Testis (tissue), 3 donors: Measurements from ENCODE around the gene GMDS. TPM values are rescaled to one million over a fixed set of nuclear protein-coding genes. Genes with fewer than 3 reads are reported as not detected.

Source experiments
- DNase-seq: peaks from one replicate; pipeline ENCODE4 v3.0.0-alpha.2; 2019
- H3K27ac ChIP-seq, 2 donors: fragments of 200-600 bp; sonication (generic); one replicate each; pipeline ENCODE4 v1.5.1; 2019
- H3K27me3 ChIP-seq: fragments of 200-600 bp; sonication (generic); one replicate; pipeline ENCODE4 v1.5.1; 2019
- H3K36me3 ChIP-seq: fragments of 200-600 bp; sonication (generic); one replicate; pipeline ENCODE4 v1.5.1; 2017; ENCODE audit warnings: low read depth; ENCODE audit errors: missing control alignments
- H3K4me1 ChIP-seq: fragments of 200-600 bp; sonication (generic); one replicate; pipeline ENCODE4 v1.5.1; 2019
- H3K4me3 ChIP-seq, 2 donors: fragments of 200-600 bp; sonication (generic); one replicate each; pipeline ENCODE4 v1.5.1; 2017 to 2019
- H3K9me3 ChIP-seq: fragments of 200-600 bp; sonication (generic); one replicate; pipeline ENCODE4 v1.5.1; 2017
- CTCF ChIP-seq, 3 experiments: fragments of 450-650 bp in 2 of 3; fragments of 200-600 bp in 1 of 3; sonication (generic) in 1 of 3; IDR thresholded peaks; one replicate each; pipeline ENCODE4 v1.5.1; 2016 to 2019; ENCODE audit warnings: antibody characterized with exemption in 3 of 3, mild to moderate bottlenecking in 2 of 3, moderate library complexity in 1 of 3
- POLR2A ChIP-seq: fragments of 450-650 bp; IDR thresholded peaks from one replicate; pipeline ENCODE4 v1.6.1; 2017; ENCODE audit warnings: antibody characterized with exemption, mild to moderate bottlenecking, moderate library complexity
- WGBS, 2 donors: methylation state at CpG; one replicate each; pipeline ENCODE4 v1.1.5; 2018; 5-methylcytosine and 5-hydroxymethylcytosine counted together
- intact Hi-C: fragments of 100-400 bp; cut with DNase I; formaldehyde crosslinking; loops from one replicate; pipeline ENCODE4 v1.15.1; 2023; ENCODE audit warnings: low total_unique reads
- polyA plus RNA-seq: library from polyadenylated mRNA; stranded (reverse); fragments of 350-450 nt; fragmentation: Illumina TruSeq; extraction: RNeasy Lipid Tissue Mini Kit (QIAGEN cat#74804); gene quantifications from one replicate; pipeline ENCODE4 v1.2.3, GENCODE V29; 2014; ENCODE audit warnings: low read depth, low replicate concordance; ENCODE audit not compliant: insufficient read depth
- total RNA-seq, 2 donors: library from RNA; depleted of rRNA; stranded (reverse); fragments of >200 nt; gene quantifications; one replicate each; pipeline ENCODE4 v1.2.3, GENCODE V29; 2016

The GMDS gene
- total and polyA plus RNA-seq, 3 donors from 2014 or later, result 19.6 to 31.1 (median 22.2) TPM

GRCh38 chr6:1792989-1793388 lies 452.4 kb downstream of the GMDS start:
- Histone ChIP-seq H3K9me3 (no peaks in the 10 kb centered on the region), H3K27me3 (no peaks in the 10 kb centered on the region), H3K27ac (no peak overlapping the region), H3K4me1 (no peaks in the 10 kb centered on the region), H3K4me3 (no peak overlapping the region), H3K36me3 (no peaks in the 10 kb centered on the region)
- TF ChIP-seq POLR2A, result no peak
- TF ChIP-seq CTCF (IDR thresholded peaks at IDR 0.05), result no peak
- 78 to 79% methylated on average over 3 of the region's 3 CpGs for WGBS, 2 donors
- no peak for DNase-seq
- intact Hi-C loops, result no loop called here

GRCh38 chr6:1790684-1791083 lies 454.7 kb downstream of the GMDS start:
- no peaks in the 10 kb centered on the region for H3K27me3 ChIP-seq
- H3K4me1 ChIP-seq, result no peaks in the 10 kb centered on the region
- no peak overlapping the region for H3K4me3 ChIP-seq
- intact Hi-C loops, result no loop called here
- TF ChIP-seq POLR2A (no peak), CTCF (IDR thresholded peaks at IDR 0.05) (no peak)
- no peak for DNase-seq
- 94 to 95% methylated on average over 3 of the region's 3 CpGs for WGBS, 2 donors
- no peaks in the 10 kb centered on the region for H3K36me3 ChIP-seq
- H3K9me3 ChIP-seq, result no peaks in the 10 kb centered on the region
- no peak overlapping the region for H3K27ac ChIP-seq

- TF ChIP-seq CTCF (IDR thresholded peaks at IDR 0.05), result no peak
- TF ChIP-seq POLR2A, result no peak
- Histone ChIP-seq H3K9me3 (no peaks in the 10 kb centered on the region), H3K4me1 (no peaks in the 10 kb centered on the region), H3K27me3 (no peaks in the 10 kb centered on the region), H3K36me3 (no peaks in the 10 kb centered on the region), H3K4me3 (no peak overlapping the region), H3K27ac (no peak overlapping the region)
- intact Hi-C loops, result no loop called here
- no peak for DNase-seq
- 86 to 87% methylated on average over 4 of the region's 4 CpGs for WGBS, 2 donors
Measured at GRCh38 chr6:1789092-1789491, 456.3 kb downstream of the GMDS start.

GRCh38 chr6:1787894-1788293 lies 457.5 kb downstream of the GMDS start:
- Histone ChIP-seq H3K4me1 (no peaks in the 10 kb centered on the region), H3K9me3 (no peaks in the 10 kb centered on the region), H3K4me3 (no peak overlapping the region), H3K27me3 (no peaks in the 10 kb centered on the region), H3K36me3 (no peaks in the 10 kb centered on the region), H3K27ac (no peak overlapping the region)
- TF ChIP-seq CTCF (IDR thresholded peaks at IDR 0.05) (no peak), POLR2A (no peak)
- DNase-seq, result no peak
- intact Hi-C loops, result no loop called here
- 73 to 77% methylated on average over 7 to 8 of the region's 8 CpGs for WGBS, 2 donors
